GM12864 (cell line): Measurements from ENCODE around the gene NUP210.

ENCODE experiments used
- DNase-seq: peaks from one replicate; pipeline ENCODE4 v3.0.0-alpha.2; 2011; ENCODE audit warnings: low read depth
- H3K4me3 ChIP-seq: 2 replicates; pipeline ENCODE4 v1.5.1; 2011; ENCODE audit warnings: mild to moderate bottlenecking, low read depth, low read length, control low read depth
- CTCF ChIP-seq: IDR thresholded peaks from 2 replicates; pipeline ENCODE4 v1.5.1; 2011; ENCODE audit warnings: low read depth, mild to moderate bottlenecking, moderate library complexity, low read length, control low read depth, inconsistent platforms; ENCODE audit errors: missing control alignments

Gene NUP210

DNA sequence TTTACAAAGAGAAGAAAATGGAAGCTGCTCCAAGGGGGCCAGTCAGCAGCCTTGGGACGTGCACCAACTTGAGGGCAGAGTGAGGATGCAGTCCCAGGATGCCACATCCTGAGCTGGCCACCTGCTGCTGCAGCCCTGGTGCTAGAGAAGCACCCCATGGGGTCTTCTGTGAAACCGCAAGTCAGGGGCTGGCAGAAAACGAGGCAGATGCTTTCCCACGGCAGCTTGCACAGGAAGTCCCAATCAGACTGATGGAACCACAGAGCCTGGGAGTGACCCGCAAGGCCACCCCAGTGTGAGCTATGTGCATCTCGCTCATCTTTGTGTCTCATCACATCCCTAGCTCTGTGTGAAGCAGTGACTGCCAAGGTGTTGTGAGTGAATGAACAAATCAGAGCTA is 76.5 kb downstream of the NUP210 start:
- TF ChIP-seq CTCF: no peak
- DNase-seq: no peak

DNA sequence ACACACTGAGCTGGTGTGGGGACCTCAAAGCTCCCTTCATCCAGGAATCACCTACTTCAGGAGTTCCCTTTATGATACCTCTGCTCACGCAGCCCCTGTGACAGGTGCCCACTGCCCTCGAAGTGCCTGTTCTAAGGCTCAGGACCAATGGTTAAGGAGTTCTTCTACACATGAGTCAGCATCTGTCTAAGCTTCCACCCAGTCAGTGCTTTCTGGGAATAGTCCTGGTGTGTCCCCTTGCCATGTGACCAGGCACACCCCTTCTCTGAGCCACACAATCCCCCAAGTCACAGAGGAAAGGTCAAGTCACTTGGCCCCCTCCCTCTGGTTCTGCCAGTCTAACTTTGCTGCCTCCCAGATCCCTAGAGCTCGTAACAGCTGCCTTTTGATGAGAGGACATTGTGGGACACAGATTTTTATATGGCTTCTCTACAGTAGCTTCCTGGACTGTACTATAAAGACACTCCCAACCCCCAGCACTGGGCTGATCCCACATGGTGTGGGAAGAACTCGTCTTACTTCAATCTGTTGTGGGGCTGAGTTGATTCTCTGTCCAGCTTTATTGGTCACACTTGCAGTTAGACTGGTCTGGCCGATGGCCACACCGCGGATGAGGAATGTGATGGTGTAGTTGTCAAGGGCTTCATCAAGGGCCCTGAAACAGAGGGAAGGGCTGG is 78.8 kb downstream of the NUP210 start:
- TF ChIP-seq CTCF: no peak
- no peak overlapping the region for H3K4me3 ChIP-seq
- no peak for DNase-seq

More for the DNA sequence above, 76.5 kb downstream of the NUP210 start:
- no peak overlapping the region for H3K4me3 ChIP-seq

DNA sequence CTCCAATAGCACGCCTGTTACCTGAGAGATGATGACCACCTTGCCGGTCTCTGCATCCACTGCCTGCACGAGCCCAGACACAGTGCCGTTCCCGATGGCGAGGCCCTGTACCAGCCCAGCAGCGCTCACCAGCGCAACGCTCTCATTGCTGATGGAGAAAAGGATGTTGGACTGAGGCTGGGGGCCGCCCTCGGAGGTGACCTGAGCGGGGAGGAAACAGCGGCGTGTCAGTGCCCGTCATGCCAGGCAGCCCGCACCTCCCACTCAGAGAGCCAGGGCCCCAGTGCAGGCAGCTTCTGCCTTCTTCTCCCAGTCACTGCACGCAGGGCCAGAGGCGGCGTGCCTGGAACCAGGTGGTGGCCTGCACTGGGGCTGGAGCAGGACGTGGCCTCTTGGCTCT is 80.3 kb downstream of the NUP210 start:
- DNase-seq: no peak
- no peak for TF ChIP-seq CTCF

DNA sequence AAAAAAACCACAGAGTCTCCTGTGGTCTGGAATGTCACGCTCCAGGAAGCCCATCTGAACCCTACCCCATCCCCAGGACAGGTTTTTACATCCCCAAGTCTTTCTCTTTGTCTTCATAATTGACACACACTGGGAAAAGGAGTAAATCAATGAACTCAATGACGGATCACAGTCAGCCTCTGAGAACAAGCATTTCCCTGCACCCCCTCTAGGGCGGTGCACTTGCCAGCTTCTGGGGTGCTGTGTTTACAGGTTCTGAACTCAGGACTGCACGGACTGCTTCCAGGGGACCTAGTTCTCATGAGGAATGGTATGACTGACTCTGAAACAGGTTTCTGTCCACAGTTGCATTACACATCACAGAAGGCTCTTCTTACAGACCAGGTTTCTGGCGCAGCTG is 81.1 kb downstream of the NUP210 start:
- peak; percentile 24 for TF ChIP-seq CTCF
- H3K4me3 ChIP-seq: no peak overlapping the region
- no peak for DNase-seq

More for the DNA sequence above, 80.3 kb downstream of the NUP210 start:
- H3K4me3 ChIP-seq: no peak overlapping the region

DNA sequence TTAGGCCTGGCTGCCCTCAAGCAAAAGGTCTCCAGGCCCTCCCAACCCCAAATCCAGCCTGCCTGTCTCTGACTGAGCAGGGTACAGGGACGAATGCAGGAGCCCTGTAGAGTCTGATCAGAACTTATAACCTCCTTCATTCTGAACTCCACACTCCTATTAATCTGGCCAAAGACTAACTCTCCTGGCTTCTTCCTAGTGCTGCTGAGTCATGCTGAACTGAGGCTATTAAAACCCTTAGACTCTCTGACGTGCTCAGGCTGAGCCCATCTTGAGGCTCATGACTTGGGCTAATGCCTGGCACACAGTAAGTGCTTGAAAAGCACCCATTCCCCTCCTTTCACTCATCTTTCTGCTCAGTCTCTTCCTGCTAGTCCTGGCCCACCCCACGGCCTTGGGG is 81.9 kb downstream of the NUP210 start:
- no peak for TF ChIP-seq CTCF
- H3K4me3 ChIP-seq: no peak overlapping the region
- DNase-seq: no peak

GRCh38 chr3:13336592-13336991 is 83.5 kb downstream of the NUP210 start:
- TF ChIP-seq CTCF: no peak
- H3K4me3 ChIP-seq: no peak overlapping the region
- DNase-seq: no peak

DNA sequence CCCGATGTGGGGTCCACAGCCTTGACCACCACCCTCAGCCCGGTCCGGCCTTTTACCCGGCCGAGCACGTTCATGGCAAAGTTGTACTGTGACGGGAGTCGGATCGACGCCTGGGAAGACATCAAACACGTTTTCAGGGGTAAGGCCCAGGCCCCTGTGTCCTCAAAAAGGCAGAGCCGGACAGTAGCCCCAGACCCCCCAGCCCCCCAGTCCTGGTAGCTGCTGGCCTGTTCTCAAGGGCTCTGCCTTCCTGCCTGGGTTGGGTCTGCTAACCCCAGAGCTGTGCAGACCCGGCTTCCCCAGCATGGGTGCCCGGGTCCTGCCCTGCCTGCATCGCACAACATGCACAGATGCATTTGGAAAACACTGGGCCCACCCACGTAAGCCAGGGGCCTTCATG is 84.6 kb downstream of the NUP210 start:
- H3K4me3 ChIP-seq: no peak overlapping the region
- no peak for DNase-seq
- TF ChIP-seq CTCF: no peak
